PC-3 (cell line): ENCODE measurements around the gene TPST1. TPM values are rescaled to one million over a fixed set of nuclear protein-coding genes. Genes with fewer than 3 reads are reported as not detected.
A peak's percentile ranks its signal among the peaks of the same experiment; 100 is the strongest.

Experiments used
- ATAC-seq: fragments of 200-7000 bp; cut with Tn5 transposase; 2 replicates; pipeline ENCODE4 v1.9.1; 2020; ENCODE audit warnings: mild to moderate bottlenecking, moderate library complexity
- BruUV-seq: library from RNA; stranded (reverse); fragments of 400-500 nt; replicated peaks from 2 replicates; lab custom pipeline; 2021; lab: Mats Ljungman, UMichigan
- CTCF ChIA-PET: fragments of 300-600 bp; sonication (Branson Sonifier 250); formaldehyde crosslinking; loops from one replicate; lab custom pipeline; 2022; ENCODE audit warnings: antibody characterized with exemption; lab: Charles Lee
- POLR2A ChIA-PET: fragments of 300-600 bp; sonication (Branson Sonifier 250); formaldehyde crosslinking; loops from one replicate; lab custom pipeline; 2022; ENCODE audit warnings: antibody characterized with exemption; ENCODE audit not compliant: unreplicated experiment; lab: Charles Lee
- DNase-seq: peaks from one replicate; pipeline ENCODE4 v3.0.0-alpha.2; 2015
- H2AFZ ChIP-seq: fragments of 300-600 bp; sonication (generic); 2 replicates; pipeline ENCODE4 v1.6.0; 2016; ENCODE audit warnings: antibody characterized with exemption, low read length
- H3F3A ChIP-seq: fragments of 300-600 bp; sonication (generic); one replicate; pipeline ENCODE4 v1.6.0; 2017; ENCODE audit warnings: antibody characterized with exemption, low read length, control low read depth, mild to moderate bottlenecking; ENCODE audit not compliant: unreplicated experiment
- H3K27ac ChIP-seq: fragments of 300-600 bp; sonication (generic); 2 replicates; pipeline ENCODE4 v1.5.1; 2016; ENCODE audit warnings: mild to moderate bottlenecking, low read length
- H3K27me3 ChIP-seq: fragments of 300-600 bp; sonication (generic); 2 replicates; pipeline ENCODE4 v1.6.1; 2016; ENCODE audit warnings: low read length, mixed read lengths
- H3K36me3 ChIP-seq: fragments of 300-600 bp; sonication (generic); 2 replicates; pipeline ENCODE4 v1.6.1; 2016; ENCODE audit warnings: low read depth, mixed run types, low read length, mixed read lengths
- H3K4me1 ChIP-seq: fragments of 300-600 bp; sonication (generic); 2 replicates; pipeline ENCODE4 v1.5.1; 2016; ENCODE audit warnings: low read length; ENCODE audit not compliant: insufficient read depth
- H3K4me2 ChIP-seq: fragments of 300-600 bp; sonication (generic); 2 replicates; pipeline ENCODE4 v1.6.0; 2016; ENCODE audit warnings: low read length
- H3K4me3 ChIP-seq: fragments of 300-600 bp; sonication (generic); 2 replicates; pipeline ENCODE4 v1.5.1; 2016; ENCODE audit warnings: mild to moderate bottlenecking, low read length, mixed read lengths
- H3K79me2 ChIP-seq: fragments of 300-600 bp; sonication (generic); 2 replicates; pipeline ENCODE4 v1.6.1; 2017; ENCODE audit warnings: low read length, mixed read lengths
- H3K9ac ChIP-seq: fragments of 300-600 bp; sonication (generic); 2 replicates; pipeline ENCODE4 v1.6.0; 2016; ENCODE audit warnings: mild to moderate bottlenecking, low read length
- H3K9me2 ChIP-seq: fragments of 300-600 bp; sonication (generic); replicated peaks from 2 replicates; pipeline ENCODE4 v1.6.1; 2016; ENCODE audit warnings: mixed run types, low read length, mixed read lengths
- H3K9me3 ChIP-seq: fragments of 300-600 bp; sonication (generic); 2 replicates; pipeline ENCODE4 v1.6.1; 2016; ENCODE audit warnings: low read length, mixed read lengths
- H4K20me1 ChIP-seq: fragments of 300-600 bp; sonication (generic); 2 replicates; pipeline ENCODE4 v1.6.1; 2016; ENCODE audit warnings: low read length, mixed read lengths
- EZH2 ChIP-seq: fragments of 300-600 bp; sonication (generic); IDR thresholded peaks from one replicate; pipeline ENCODE4 v1.6.1; 2017; ENCODE audit warnings: antibody characterized with exemption, mild to moderate bottlenecking, low read length; ENCODE audit not compliant: unreplicated experiment
- EZH2phosphoT487 ChIP-seq: fragments of 300-600 bp; sonication (generic); IDR thresholded peaks from 2 replicates; pipeline ENCODE4 v1.6.1; 2018; ENCODE audit warnings: mild to moderate bottlenecking, antibody characterized with exemption, low read length, borderline replicate concordance
- intact Hi-C: fragments of 100-400 bp; cut with micrococcal nuclease; formaldehyde crosslinking; loops from 2 replicates; pipeline ENCODE4 v1.9.0; 2023
- total RNA-seq: library from RNA; depleted of rRNA; stranded (reverse); fragments of >200 nt; gene quantifications from 2 replicates; pipeline ENCODE4 v1.2.3, GENCODE V29; 2014
- TF ChIP-seq, protein P1 (sequence below): fragments of 300-600 bp; sonication (generic); conservative IDR thresholded peaks from 2 replicates; pipeline ENCODE4 v1.5.1; 2017; ENCODE audit warnings: antibody characterized with exemption, low read depth, mild to moderate bottlenecking, low read length

TPST1 gene
- total RNA-seq, 1 experiment from 2014 or later, result 14.4 TPM

DNA sequence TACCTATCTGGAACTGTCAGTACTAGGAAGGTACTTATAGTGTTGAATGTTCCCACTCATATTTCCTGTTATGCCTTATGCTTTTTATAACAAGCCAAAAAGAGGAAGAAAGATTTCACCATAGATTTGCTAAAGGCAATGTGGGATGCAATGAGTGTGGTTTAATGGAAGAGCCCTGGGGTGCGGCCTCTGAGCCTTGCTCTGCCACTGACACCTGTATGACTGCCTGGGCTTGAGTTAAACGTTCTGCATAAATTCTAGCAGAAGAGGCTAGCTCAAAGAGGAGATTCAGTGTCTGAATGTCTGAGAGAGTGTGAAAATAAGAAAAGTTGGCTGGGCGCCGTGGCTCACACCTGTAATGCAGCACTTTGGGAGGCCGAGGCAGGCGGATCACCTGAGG lies 143.8 kb downstream of the TPST1 start:
- Histone ChIP-seq H3K36me3 (no peaks in the 10 kb centered on the region), H3K79me2 (no peaks in the 10 kb centered on the region), H3K4me3 (no peak overlapping the region), H3K9me3 (no peaks in the 10 kb centered on the region), H3K9ac (no peak overlapping the region), H3K27me3 (no peaks in the 10 kb centered on the region), H4K20me1 (no peaks in the 10 kb centered on the region), H3F3A (no peaks in the 10 kb centered on the region), H3K4me1 (no peaks in the 10 kb centered on the region), H3K4me2 (no peak overlapping the region), H2AFZ (no peak overlapping the region), H3K27ac (no peak overlapping the region), H3K9me2 (no peaks in the 10 kb centered on the region)
- BruUV-seq, result no TSS peak
- ATAC-seq (no peak), DNase-seq (no peak)
- ChIA-PET POLR2A (no interaction called here), CTCF (no interaction called here)
- TF ChIP-seq, protein P1, sequence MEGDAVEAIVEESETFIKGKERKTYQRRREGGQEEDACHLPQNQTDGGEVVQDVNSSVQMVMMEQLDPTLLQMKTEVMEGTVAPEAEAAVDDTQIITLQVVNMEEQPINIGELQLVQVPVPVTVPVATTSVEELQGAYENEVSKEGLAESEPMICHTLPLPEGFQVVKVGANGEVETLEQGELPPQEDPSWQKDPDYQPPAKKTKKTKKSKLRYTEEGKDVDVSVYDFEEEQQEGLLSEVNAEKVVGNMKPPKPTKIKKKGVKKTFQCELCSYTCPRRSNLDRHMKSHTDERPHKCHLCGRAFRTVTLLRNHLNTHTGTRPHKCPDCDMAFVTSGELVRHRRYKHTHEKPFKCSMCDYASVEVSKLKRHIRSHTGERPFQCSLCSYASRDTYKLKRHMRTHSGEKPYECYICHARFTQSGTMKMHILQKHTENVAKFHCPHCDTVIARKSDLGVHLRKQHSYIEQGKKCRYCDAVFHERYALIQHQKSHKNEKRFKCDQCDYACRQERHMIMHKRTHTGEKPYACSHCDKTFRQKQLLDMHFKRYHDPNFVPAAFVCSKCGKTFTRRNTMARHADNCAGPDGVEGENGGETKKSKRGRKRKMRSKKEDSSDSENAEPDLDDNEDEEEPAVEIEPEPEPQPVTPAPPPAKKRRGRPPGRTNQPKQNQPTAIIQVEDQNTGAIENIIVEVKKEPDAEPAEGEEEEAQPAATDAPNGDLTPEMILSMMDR, result no peak
- TF ChIP-seq EZH2phosphoT487 (no peak), EZH2 (no peak)
- intact Hi-C loops, result no loop called here

DNA sequence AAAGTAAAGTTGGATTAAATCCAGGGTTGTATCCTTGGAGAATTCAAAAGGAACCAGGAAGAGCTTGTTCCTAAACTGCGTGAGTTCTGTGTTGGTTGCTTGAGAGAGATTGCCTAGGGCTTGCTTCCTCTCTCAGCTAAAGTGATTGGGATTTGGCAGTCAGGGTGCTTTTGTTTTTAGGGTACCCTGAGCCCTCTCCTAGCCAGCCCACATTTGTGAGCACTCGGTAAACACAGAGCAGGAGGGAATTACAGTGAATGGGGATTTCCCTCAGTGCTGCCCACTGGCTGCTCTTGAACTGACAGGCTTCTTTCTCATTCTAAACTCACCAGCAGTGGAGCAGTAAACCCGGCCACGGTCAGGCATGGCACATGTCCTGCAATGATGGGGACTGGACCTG lies 146.9 kb downstream of the TPST1 start:
- ChIA-PET CTCF (no interaction called here), POLR2A (no interaction called here)
- no peak overlapping the region for H3K27ac ChIP-seq
- no peaks in the 10 kb centered on the region for H3K9me3 ChIP-seq
- no peaks in the 10 kb centered on the region for H4K20me1 ChIP-seq
- ATAC-seq (peak; percentile 27; the same call in 1 of the 2 replicates), DNase-seq (no peak)
- TF ChIP-seq EZH2phosphoT487, result no peak
- TF ChIP-seq, protein P1, result no peak
- no peak for TF ChIP-seq EZH2
- BruUV-seq, result no TSS peak
- H3K9ac ChIP-seq, result no peak overlapping the region
- H2AFZ ChIP-seq, result no peak overlapping the region
- H3K36me3 ChIP-seq, result no peaks in the 10 kb centered on the region
- no peak overlapping the region for H3K4me2 ChIP-seq
- H3K79me2 ChIP-seq, result no peaks in the 10 kb centered on the region
- no peaks in the 10 kb centered on the region for H3K9me2 ChIP-seq
- H3K27me3 ChIP-seq, result no peaks in the 10 kb centered on the region
- H3K4me1 ChIP-seq, result no peaks in the 10 kb centered on the region
- no peak overlapping the region for H3K4me3 ChIP-seq
- H3F3A ChIP-seq, result no peaks in the 10 kb centered on the region
- intact Hi-C loops, result no loop called here

DNA sequence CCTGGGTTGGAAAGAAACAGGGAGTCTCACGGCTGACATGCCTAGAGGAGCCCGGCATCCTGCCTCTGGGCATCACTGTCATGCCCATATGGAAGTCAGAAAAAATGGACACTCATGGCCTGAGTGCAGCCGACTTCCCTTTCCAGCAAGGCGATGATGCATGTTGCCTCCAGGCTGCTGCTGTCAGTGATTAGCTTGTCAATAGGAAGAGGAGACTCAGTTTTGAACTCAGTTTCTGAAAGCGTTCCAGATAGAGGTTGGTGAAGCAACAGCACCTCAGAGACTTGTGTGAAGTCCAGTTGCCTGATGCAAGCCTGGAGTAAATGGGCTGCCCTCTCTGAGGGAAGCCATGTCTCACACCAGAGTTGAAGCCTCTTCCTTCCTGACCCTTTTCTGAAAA lies 148.4 kb downstream of the TPST1 start:
- H3K36me3 ChIP-seq, result no peaks in the 10 kb centered on the region
- no peak overlapping the region for H3K4me2 ChIP-seq
- H3F3A ChIP-seq, result no peaks in the 10 kb centered on the region
- ChIA-PET CTCF (interaction anchor here (0.6 kb wide), 1 partner anchor 185 kb away, joined by 3 read pairs; no protein-coding TSS in a partner anchor), POLR2A (no interaction called here)
- H3K9ac ChIP-seq, result no peak overlapping the region
- DNase-seq (no peak), ATAC-seq (no peak)
- H3K4me1 ChIP-seq, result no peaks in the 10 kb centered on the region
- H3K9me3 ChIP-seq, result no peaks in the 10 kb centered on the region
- H4K20me1 ChIP-seq, result no peaks in the 10 kb centered on the region
- TF ChIP-seq EZH2 (no peak), EZH2phosphoT487 (no peak)
- TF ChIP-seq, protein P1, result no peak
- no TSS peak for BruUV-seq
- H3K79me2 ChIP-seq, result no peaks in the 10 kb centered on the region
- no peaks in the 10 kb centered on the region for H3K9me2 ChIP-seq
- intact Hi-C loops, result no loop called here
- H3K27ac ChIP-seq, result no peak overlapping the region
- no peak overlapping the region for H2AFZ ChIP-seq
- H3K4me3 ChIP-seq, result no peak overlapping the region
- no peaks in the 10 kb centered on the region for H3K27me3 ChIP-seq
